Glomerular visceral epithelial cell (primary cell): ENCODE measurements around the gene AHRR.

Experiments
- DNase-seq: peaks from one replicate; pipeline ENCODE4 v3.0.0-alpha.2; 2016; ENCODE audit errors: extremely low spot score

Gene AHRR

GRCh38 chr5:429453-430188 lies 108.1 kb downstream of the AHRR start:
- DNase-seq: no peak

- no peak for DNase-seq
These were observed 108.9 kb downstream of the AHRR start for GRCh38 chr5:430214-430925.

GRCh38 chr5:431001-431710 lies 109.6 kb downstream of the AHRR start:
- DNase-seq: peak; percentile 54

- DNase-seq: no peak
These were observed 110.2 kb downstream of the AHRR start for GRCh38 chr5:431711-432050.

GRCh38 chr5:432201-432927 lies 110.8 kb downstream of the AHRR start:
- no peak for DNase-seq

GRCh38 chr5:432928-433791 lies 111.6 kb downstream of the AHRR start:
- DNase-seq: no peak

- DNase-seq: no peak
These were observed 112.3 kb downstream of the AHRR start for GRCh38 chr5:433836-434235.

- DNase-seq: no peak
These were observed 113.1 kb downstream of the AHRR start for GRCh38 chr5:434443-435146.

- DNase-seq: no peak
These were observed 113.8 kb downstream of the AHRR start for GRCh38 chr5:435156-435790.

GRCh38 chr5:435961-436640 lies 114.6 kb downstream of the AHRR start:
- peak; percentile 33 for DNase-seq

- DNase-seq: no peak
These were observed 115.1 kb downstream of the AHRR start for GRCh38 chr5:436641-436975.

GRCh38 chr5:437281-437771 lies 115.8 kb downstream of the AHRR start:
- DNase-seq: no peak

GRCh38 chr5:438481-438981 lies 117.0 kb downstream of the AHRR start:
- no peak for DNase-seq

GRCh38 chr5:439181-439580 lies 117.7 kb downstream of the AHRR start:
- DNase-seq: no peak

- no peak for DNase-seq
These were observed 118.1 kb downstream of the AHRR start for GRCh38 chr5:439636-440035.

- no peak for DNase-seq
These were observed 119.1 kb downstream of the AHRR start for GRCh38 chr5:440401-441201.

GRCh38 chr5:441996-442334 lies 120.5 kb downstream of the AHRR start:
- DNase-seq: no peak
